Tongue (tissue), 2 donors: ENCODE measurements around the gene PNMA8B. TPM values are rescaled to one million over a fixed set of nuclear protein-coding genes. Genes with fewer than 3 reads are reported as not detected.

Experiments used
- DNase-seq: peaks from one replicate; pipeline ENCODE4 v3.0.0-alpha.2; 2015
- total RNA-seq: library from RNA; depleted of rRNA; stranded (reverse); fragments of >200 nt; gene quantifications from one replicate; pipeline ENCODE4 v1.2.3, GENCODE V29; 2014

Gene PNMA8B
- total RNA-seq, 1 donor from 2014 or later = 2.6 TPM

DNA sequence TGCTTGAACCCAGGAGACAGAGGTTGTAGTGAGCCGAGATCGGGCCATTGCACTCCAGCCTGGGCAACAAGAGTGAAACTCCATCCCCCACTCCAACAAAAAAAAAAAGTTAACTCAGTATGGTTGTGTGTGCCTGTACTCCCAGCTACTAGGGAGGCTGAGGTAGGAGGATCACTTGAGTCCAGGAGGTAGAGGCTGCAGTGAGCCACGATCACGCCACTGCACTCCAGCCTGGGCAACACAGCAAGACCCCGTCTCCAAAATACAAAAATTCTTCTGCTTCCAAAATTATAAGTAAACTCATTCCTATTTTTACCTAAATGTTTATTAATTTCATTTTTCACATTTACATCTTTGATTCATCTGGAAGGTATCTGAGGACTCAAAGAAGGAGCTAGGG, 38.7 kb downstream of the PNMA8B start:
- DNase-seq = no peak

DNA sequence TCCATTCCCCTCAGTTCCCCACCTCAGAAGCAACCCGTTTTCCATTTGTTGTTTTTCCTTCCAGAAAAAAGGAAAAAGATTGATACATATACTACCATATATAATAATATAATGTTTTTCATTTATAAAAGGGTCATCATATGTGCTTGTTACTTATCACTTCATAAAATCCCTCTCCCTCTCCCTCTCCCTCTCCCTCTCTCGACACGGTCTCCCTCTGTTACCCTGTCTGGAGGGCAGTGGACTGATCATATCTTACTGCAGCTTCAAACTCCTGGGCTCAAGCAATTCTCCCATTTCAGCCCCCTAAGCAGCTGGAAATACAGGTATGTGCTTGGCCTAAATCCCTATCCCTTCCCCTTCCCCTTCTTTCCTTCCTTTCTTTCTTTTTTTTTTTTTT, 41.4 kb downstream of the PNMA8B start:
- DNase-seq = no peak

DNA sequence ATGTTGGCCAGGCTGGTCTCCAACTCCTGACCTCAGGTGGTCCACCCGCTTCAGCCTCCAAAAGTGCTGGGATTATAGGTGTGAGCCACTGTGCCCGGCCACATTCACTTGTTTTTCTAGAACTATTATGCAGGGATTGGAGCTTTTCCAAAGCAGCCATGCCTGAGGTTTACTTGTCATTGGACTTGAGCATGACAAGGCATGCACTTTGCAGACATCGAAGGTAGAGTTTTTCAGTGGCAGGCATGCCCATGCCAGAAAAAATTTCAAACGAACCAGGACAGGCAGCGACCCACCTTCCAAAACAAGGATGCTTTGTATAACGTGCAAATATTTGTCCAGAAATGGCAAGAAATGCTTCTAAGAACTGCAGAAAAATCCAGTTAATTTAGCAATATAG, 42.0 kb downstream of the PNMA8B start:
- DNase-seq = peak; percentile 61

DNA sequence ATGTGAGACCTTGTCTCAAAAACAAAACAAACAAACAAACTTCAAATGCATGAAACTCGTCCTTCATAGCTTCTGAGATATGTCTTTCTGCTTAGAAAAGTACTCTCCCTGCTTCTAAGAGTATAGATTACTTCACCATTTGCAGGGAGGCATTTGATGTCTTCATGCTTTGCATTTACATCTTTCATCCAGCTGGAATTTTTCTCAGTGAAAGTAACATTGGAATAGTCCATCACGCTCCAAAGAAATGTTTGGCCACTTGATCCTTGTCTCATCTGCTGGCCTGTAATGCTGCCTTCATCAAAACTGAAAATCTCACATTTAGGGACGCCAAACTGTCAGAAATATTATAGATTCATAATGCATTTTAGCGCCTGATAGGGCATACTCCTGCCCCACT, 43.5 kb downstream of the PNMA8B start:
- peak; percentile 63 for DNase-seq

GRCh38 chr19:46451352-46451751, 44.3 kb downstream of the PNMA8B start:
- DNase-seq = peak; percentile 94

DNA sequence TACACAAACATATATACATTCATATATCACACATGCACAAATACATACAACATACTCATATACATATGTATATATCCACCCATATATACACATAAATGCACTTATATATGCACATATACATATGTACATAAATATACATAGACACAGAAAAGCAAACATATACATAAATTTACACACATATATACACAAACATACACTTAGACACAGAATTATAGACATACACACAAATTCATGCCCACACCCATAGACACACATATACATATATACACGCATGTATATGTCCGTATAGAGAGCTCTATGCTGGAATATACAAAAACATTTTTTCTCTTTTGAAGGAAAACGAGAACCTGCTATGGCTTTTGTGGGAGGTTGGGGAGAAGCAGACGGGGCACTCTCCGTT, 44.9 kb downstream of the PNMA8B start:
- DNase-seq = no peak

GRCh38 chr19:46449228-46449627, 46.4 kb downstream of the PNMA8B start:
- DNase-seq = no peak

DNA sequence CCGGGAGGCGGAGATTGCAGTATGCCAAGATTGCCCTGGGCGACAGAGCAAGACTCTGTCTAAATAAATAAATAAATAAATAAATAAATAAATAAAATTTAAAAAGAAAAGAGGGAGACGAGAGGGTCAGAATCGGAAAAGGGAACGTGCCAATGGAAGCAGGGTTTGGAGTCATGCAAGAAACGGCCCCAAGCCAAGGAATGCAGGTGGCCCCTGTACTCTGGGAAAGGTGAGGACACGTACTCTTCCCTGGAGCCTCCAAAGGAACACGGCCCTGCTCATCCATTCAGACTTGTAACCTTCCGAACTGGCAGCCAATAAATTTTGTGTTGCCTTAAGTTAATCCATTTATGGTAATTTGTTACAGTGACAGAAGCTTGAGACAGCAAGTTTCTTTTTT, 47.1 kb downstream of the PNMA8B start:
- DNase-seq = no peak

GRCh38 chr19:46447824-46448223, 47.8 kb downstream of the PNMA8B start:
- DNase-seq = no peak

GRCh38 chr19:46447006-46447405, 48.7 kb downstream of the PNMA8B start:
- no peak for DNase-seq

DNA sequence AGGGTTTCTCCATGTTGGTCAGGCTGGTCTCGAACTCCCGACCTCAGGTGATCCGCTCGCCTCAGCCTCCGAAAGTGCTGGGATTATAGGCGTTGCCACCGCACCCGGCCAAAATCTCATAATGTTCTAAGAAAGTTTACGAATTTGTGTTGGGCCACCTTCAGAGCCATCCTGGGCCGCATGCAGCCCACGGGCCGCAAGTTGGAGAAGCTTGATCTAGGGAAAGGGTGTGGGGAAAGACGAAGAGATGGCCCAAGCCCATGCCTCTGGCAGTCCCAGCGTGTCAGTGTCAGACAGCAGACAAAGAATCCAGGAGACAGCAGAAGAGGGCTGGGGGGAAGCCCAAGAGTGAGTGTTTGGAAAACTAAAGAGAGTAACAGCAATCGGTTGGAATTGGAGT, 49.6 kb downstream of the PNMA8B start:
- no peak for DNase-seq

DNA sequence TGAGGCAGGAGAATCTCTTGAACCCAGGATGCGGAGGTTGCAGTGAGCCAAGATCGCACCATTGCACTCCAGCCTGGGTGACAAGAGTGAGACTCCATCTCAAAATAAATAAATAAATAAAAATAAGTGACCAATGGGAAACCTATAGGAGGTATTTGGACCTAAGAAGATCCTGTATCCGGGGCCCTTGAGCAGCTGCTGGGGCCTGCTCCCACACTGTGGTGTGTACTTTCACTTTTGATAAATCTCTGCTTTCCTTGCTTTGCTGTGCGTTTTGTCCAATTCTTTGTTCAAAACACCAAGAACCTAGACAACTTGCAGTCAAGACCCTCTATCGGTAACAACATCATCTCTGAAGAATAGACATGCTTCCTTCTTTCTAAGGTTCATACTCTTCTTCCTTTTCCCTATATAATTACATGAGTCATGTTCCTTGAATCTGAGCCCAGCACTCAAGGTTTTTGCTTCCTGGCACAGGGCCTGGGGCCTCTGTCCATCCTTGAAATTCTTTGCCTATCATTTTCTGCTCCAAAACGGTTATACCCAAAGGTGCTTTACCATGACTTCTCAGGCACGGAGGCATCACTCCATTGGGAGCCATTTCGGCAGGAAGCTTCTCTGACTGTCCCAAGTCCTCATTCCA, 52.7 kb downstream of the PNMA8B start:
- peak; percentile 73 for DNase-seq

DNA sequence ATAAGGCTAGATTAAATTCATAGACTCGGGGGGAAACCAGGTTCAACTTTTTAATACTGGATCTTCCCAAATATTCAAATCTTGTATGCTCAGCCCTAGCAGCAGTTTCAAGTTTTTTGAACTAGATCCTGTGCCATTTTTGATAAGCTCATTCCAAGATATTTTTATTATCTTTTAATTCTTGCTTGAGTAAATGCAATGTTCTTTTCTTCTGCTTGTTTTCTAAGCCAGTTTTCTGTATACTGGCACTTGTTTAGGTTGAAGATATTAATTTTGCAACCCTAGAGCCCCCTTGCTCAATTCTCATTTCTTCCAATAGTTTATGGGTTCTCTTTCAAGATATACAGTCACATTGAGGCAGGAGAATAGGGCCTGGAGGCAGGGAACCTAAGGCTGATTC, 53.8 kb downstream of the PNMA8B start:
- DNase-seq = no peak

Other genes starting within 250 kb of the PNMA8B start
- 219 TPM for gene HIF3A, start 198.8 kb downstream of the PNMA8B start, total RNA-seq
- 49.3 TPM for gene PPP5C, start 148.8 kb downstream of the PNMA8B start, total RNA-seq
- gene CCDC8, start 82.3 kb downstream of the PNMA8B start, total RNA-seq = 68.8 TPM
- 0.41 TPM for gene PNMA8C, start 66.9 kb downstream of the PNMA8B start, total RNA-seq
- 47.1 TPM for gene PNMA8A, start 24.3 kb downstream of the PNMA8B start, total RNA-seq
- 141 TPM for gene CALM3, start 105.5 kb upstream of the PNMA8B start, total RNA-seq
- gene PTGIR, start 129.2 kb upstream of the PNMA8B start, total RNA-seq = 4.5 TPM
- not detected for gene GNG8, start 140.3 kb upstream of the PNMA8B start, total RNA-seq
- 11.5 TPM for gene DACT3, start 165.3 kb upstream of the PNMA8B start, total RNA-seq
- 26.1 TPM for gene PRKD2, start 221.2 kb upstream of the PNMA8B start, total RNA-seq